GM18511 (cell line): ENCODE results near the gene ZBTB7C.

ENCODE experiments used
- ATAC-seq: cut with Tn5 transposase; IDR thresholded peaks from one replicate; pipeline ENCODE4 v1.9.1; 2021; ENCODE audit warnings: mild to moderate bottlenecking, moderate library complexity; ENCODE audit not compliant: unreplicated experiment

ZBTB7C gene

DNA sequence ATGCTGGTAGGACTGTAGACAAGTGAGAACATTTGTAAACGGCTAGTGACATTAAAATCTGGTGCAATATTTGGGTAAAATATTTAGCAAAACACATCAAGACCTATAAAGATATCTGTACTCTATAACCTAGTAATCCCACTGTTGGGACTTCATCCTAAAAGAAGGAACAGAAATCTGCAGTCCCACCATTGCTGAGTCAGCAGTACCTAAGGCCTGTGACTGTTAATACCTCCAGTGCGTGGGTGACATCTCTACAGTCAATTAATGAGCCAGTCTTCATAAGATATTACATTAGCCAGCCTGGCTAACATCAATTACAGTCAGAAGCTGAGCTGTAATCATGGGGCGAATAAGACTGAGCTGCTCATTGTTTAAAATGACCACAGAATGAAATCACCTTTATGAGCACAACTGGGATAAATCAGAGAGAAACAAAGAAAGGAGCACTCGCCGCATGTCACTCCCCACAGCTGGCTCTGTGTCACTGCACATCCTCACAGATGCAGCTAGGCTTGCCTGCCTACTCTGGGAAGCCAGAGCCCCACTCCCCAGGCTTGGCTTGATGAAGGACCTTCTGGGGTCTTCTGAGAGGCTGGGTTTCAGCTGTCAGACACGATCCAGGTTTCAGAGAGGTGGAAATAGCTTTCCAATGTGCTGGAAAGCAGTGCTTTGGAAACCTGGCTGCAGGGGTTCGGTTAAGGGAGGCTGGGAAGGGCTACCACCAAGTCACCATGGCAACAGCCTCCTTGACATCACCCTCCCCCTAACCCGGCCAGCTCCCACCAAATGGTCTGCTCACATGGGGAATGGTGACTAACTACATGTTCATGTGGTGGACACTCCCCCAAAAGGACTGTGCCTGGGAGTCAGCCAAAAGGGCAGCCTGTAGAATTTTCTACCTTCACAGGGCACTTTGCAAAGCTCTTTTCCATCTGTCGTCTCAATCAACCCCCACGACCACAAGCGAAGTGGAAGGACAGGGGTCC, 145.0 kb downstream of the ZBTB7C start:
- ATAC-seq, result no peak

DNA sequence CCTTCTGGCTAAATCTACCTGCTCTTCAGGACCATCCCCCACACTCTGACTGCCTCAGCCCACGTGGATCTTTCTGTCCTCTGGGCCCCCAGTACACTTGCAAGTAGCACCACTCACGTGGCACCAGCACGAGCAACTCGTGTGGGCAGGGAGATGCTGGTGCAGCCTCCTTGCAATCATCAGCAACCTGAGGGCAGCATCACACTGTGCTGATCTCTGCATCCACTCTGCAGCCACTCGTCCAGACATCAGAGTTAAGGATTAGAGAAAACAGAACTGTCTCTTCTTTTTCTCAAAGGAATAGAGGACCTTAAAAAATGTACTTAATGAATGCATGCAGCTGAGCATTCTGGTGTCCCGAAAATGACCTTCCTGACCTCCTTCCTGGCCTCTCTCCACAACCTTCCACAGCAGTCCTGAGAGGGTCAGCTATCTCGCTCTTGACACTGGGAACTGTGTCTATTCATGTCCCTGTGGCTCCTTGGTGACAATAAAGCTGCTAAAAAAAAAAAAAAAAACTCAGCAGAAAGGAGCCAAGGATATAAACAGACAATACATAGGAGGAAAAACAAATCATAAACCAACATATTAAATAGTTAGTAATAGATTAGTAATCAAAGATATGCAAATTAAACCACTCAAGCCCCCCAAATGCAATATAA, 145.9 kb downstream of the ZBTB7C start:
- ATAC-seq, result no peak

DNA sequence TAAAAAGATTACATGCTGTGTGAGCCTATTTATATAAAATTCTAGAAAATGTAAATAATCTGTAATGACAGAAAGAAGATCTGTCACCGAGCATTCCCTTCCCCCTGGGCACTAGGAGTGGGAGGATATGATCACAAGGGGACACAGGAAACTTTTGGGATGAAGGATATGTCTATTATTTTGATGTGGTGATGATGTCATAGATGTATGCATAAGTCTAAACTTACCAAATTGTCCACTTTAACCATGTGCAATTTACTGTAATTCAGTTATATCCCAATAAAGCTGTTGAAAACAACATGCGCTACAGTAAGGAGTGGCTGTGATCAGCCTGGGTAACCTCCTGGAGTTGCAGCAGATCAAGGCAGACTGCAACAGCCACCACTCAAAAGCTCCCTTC, 148.9 kb downstream of the ZBTB7C start:
- no peak for ATAC-seq

DNA sequence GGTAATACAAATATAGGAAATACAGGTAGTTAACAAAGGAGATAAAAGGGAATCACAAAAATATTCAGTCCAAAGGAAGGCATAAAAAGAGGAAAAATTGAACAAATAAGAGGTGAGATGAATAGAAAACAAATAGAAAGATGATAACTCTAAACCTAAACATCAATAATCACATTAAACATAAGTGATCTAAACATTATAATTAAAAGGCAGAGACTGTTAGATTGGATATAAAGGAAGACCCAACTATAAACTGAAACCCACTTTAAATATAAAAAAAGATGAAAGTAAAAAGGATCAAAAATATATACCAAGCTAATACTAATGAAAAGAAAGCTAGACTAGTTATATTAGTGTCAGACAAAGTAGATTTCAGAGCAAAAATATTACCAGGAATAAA, 152.3 kb downstream of the ZBTB7C start:
- ATAC-seq, result no peak

DNA sequence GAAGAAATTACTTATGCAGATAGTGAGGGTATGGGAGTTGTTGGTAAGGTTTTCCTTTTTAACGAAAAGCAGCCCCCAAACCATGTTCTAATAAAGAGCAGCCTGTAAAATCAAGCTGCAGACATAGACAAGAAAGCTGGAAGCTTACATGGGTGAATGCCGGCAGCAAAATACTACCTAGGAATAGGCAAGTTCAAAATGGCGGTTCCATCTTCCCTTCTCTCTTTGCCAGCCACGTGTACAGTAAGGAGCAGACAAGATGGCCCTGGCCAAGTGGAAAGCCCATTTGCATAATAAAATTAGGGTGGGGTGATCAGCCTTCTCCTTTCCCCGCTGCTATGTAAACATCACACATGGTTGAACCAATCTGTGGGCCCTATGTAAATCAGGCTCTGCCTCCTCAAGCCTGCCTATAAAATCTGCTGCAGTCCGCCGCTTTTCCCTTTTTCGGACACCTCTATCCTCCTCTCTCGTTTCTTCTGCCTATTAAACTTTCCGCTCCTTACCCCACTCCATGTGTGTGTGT, 155.0 kb downstream of the ZBTB7C start:
- ATAC-seq, result no peak

DNA sequence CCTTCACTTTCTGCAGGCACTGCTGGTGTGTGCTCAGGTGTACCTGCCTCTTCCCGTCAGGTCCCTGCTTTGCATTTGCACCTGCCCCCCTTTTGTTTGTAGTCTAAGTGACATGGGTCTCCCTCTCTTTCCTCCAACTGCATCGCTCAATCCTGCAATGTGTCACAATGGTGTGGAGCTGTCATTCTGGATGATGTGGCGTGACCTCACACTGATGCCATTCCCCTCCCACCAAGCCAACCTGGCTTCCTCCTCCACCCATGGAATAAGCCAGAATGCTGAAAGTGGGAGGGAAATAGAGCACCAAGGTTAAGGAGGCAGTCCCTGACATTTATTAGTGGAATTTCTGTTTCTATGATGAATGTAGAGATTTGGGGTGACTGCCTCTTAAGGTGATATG, 156.7 kb downstream of the ZBTB7C start:
- ATAC-seq, result no peak

DNA sequence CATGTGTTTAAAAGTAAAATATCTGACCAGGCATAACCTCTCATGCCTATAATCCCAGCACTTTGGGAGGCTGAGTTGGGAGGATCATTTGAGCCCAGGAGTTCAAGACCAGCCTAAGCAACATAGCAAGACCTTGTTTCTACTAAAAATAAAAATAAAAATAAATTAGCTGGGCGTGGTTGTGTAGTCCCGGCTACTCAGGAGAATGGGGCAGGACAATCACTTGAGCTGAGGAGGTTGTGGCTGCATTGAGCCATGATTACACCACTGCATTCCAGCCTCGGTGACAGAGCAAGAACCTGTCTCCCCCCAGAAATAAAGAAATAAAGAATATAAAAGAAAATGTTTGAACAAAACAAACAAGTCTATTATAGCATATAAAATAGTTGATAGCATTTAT, 158.3 kb downstream of the ZBTB7C start:
- no peak for ATAC-seq

DNA sequence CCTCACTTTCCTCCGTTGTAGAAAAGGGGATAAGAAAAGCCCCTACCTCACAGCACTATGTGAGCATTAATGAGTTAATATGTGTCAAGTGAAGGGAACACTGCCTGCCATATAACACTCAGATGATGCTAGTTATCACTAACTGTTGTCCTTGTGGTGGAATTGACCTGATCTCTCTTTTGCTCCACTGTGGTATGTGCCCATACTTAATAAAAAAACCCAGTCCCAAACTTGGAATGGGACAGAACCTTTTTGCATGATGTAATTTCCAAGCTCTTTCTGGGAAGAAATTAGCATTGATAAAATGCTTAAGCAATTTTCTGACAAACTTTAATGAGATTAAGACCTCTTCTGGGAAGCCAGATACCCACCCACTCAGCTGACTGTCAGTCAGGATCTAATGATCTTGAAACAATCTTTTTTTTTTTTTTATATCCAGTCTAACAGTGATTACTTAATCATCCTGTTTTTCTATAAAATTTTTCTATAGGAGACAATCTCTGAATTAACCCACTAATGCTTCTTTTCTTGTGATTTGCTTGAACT, 158.7 kb downstream of the ZBTB7C start:
- no peak for ATAC-seq

DNA sequence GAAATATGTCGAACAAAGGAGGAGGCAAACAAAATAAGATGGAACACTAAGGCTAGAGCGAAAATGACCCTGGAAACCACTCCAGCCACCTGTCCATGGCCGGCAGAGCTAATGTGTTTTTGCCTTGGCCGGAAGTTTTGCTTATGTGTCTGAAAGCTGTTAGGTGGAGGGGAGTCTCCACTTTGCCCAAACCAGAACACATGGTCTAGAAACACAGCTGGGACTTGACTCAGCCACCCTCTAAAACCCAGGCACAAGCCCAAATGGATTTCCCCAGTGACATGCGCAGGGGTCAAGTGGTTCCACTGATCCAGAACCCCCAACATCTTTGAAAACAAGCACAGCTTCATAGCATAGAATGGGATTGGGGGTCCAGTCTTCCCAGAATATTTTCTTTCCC, 159.3 kb downstream of the ZBTB7C start:
- ATAC-seq, result no peak

DNA sequence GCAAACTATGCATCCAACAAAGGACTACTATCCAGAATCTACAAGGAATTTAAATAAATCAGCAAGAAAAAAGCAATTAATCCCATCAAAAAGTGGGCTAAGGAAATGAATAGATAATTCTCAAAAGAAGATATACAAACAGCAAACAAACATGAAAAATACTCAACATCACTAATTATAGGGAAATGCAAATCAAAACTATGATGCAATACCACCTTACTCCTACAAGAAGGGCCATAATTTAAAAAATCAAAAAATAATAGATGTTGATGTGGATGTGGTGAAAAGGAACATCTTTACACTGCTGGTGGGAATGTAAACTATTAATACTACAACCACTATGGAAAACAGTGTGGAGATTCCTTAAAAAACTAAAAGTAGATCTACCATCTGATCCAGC, 164.7 kb downstream of the ZBTB7C start:
- no peak for ATAC-seq

DNA sequence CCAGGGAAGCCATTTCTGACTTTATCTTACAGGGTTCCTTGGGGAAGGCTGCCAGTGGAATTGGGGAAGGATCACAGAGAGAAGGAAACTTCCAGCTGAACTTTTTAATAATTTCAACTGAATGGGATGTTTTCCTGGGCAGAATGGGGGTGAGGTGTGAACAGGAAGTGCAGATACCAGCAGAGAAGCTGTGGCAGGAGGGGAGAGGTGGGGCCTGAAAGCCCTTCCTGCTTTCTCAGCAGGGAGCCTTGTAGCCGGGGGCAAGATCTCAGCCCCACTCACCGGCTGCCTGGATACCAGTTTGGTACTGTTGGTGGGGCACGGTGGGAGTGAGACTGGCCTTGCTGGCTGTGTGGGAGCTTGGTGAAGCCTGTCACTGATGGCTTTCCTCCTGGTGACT, 170.5 kb downstream of the ZBTB7C start:
- no peak for ATAC-seq

DNA sequence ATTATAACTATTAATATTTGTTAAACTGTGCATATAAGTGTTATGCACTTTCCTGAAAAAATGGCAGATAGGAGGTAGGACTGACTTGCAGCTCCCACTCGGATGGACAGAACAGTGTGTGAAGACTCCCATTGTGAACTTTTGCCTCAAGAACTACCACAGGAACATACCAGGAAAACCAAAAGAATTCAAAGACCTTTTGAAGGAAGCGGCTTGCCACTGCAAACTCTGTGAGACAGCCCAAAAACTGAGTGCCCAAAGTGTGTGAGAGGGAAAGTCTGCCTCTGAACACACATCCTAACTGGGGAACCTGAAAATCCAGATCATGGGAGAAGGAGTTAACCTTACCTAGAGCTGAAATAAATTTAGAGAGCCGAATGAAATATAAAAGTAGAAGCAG, 171.0 kb downstream of the ZBTB7C start:
- ATAC-seq, result no peak

DNA sequence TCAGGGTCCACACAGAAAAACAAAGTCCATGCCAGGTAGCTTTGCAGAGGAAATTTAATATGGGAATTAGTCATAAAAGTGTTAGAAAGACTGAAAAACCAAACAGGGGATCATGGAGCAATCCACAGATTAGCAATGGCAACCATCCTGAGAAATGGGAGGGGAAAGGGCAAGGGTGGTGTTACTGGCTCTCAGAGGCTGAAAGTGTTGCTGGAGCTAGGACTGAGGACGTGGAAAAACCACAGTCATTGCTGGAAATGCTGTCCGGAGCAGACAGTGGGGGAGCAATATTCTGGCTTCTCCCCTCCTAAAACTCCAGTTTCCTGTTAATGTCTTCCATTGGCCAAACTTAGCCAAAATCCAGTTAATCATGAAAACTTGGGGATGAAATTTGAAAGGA, 172.4 kb downstream of the ZBTB7C start:
- no peak for ATAC-seq

DNA sequence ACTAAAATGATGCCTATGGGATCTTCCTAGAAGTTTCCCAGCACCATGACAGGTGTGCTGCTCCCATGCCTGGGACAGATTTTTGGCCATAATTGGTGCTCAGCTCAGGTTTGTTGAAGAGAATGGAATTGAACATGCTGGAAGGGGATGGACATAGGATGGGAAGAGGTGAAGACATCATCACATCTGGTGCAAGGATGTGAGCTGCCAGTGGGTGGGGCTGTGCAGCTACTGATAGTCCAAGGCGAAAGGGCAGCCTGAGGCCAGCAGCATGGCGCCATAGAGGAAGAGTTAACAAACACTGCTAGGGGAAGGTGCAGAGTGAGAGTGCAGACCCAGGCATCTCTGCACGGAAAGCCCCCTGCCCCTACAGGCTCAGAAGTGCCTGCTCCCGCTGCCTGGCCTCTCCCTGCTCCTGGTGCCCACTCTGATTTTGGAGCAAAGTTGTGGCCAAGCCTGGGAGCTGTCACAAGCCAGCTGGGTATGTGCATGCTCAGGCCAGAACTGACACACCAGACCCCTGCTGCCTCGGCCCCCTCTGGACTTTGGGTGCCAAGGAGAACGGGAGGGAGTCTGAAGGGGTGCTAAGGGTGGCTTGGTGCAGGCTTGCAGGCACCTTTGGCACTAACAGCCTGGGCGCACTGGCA, 178.6 kb downstream of the ZBTB7C start:
- no peak for ATAC-seq

DNA sequence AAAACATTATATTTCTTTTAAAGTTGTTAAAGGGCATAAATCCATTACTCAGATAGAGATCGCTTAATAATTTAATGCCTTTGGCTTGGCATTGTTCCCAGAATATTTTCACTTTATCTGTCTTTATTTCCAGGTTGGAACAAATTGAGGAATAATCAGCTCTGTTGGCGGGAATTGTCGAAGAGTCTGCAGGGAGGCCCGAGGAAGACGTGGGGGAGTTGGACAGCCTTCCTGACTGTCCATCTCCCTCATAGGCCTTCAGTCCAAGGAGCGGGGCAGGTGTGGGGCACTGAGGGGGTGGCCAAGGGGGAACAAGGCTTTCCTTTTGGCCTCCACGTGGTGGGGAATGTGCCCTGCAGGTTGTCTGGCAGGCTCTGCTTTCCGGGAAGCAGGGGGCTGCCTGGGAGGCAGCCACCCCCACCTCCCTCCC, 179.6 kb downstream of the ZBTB7C start:
- no peak for ATAC-seq

DNA sequence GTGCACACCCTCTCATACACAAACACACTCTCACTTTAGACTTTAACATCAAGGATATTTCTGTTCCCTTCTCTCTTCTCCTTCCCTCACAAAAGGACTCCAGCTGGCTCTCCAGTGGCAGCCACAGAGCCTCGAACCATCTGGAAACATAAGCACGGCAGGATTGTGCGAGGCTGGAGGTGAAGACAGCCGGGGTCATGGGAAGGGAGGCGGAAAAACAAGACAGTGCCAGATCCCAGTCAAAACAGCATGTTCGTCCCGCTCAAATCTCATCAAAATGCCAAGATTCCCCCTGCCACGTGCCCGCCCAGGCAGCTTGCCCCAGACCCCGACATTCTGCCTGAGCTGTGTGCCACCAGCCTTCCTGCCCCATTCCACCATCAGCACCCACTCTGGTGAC, 180.3 kb downstream of the ZBTB7C start:
- no peak for ATAC-seq

DNA sequence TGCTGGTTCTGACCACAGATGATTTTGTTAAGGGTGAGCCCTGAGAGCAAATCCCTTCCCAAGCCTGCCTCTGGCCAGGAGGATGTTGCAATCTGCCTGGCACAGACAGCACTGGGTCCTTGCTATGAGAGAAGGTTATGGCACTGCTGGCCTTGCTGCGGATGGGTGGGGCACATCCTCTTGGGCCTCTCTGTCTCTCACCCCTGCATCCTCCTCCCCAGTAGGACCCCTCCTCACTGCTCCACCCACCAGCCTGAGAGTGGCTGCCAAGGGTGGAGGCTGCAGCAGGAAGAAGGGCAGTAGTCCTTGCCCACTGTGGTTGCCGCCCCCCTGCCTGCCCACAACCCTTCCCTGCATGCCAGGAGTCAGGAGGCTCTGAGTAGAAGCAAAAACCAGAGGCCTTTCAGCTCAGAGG, 180.9 kb downstream of the ZBTB7C start:
- no peak for ATAC-seq

DNA sequence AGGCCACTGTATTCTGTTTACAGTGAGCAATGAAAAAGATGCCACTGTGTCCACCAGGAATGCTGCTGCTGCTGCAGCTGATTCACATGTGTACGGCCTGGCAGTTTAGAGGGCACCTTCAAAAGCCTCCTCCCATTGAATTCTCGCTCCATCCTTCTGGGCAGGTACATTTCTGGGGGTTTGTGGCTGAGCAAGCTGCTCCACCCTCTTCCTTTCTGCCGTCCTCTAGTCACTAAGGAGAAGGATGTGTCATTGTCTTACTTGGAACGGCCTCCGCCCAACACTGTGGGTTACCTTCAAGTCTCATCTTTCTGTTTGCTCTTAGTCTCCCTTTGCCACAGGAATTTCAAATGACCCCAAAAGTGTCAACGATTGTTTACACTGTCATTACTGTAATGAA, 182.0 kb downstream of the ZBTB7C start:
- ATAC-seq, result no peak

DNA sequence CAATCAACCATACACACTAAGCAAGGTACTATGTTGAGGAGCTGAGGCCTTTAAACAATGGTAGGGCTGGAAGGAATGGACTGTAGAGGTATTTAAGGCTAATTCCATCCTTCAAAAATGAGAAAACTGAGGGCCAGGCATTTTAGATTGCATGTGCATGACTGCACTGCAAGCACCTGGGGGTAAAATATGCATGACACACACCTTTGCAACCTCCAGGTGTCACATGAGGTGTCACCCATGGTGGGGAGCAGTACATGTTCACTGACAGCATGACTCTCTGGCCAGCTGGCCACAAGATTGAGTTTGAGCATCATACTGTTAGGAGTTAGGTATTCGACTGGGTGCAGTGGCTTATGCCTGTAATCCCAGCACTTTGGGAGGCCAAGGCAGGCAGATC, 182.8 kb downstream of the ZBTB7C start:
- no peak for ATAC-seq

DNA sequence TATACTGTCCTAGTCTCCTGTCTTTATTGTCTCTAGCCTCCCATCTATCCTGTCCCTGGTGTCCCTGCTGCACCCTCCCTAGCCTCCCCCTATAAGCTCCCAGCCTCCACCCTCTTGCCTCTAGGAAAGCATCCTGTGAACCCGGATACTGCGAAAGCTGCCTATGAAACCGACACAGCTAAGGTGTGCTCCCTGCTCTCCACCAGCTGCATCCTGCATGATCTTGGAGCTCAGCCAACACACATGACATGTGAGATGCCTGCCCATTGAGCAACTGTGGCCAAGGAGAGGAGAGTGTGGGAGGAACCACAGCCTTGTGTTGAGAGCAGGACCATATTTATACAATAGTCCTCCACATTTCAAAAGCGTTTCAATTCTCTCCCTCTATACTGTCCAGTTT, 187.1 kb downstream of the ZBTB7C start:
- peak; percentile 90 for ATAC-seq

DNA sequence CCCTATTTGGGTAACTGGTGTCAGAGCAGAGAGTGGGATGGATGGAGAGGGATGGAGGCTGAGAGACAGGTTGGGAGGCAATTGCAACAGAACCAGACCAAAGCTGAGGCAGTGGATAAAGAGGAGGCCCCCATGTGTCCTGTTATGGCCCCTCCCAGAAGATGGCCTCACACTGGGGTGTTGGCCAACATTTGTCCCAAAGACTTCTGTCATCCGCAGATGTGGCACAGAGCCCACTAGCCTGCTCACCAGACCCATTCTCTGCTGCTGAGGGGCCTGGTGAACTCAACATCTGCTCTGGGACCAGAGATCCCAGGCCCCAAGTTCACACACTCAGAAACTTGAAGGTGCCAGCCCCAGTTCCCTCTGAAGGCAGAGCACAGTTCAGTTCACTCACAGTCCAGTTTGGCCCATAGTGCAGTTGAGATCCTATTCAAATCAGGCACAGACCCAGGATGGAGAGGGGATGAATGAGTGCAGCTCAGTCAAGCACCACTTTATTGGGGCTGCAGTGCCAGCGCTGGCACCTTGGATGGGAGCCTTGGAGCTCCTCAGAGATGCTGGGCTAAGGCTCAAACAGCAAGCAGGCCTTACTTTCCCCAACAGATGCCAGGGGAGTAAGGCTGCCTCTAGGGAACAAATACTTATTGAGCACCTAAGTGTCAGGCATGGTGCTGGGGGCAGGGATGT, 189.2 kb downstream of the ZBTB7C start:
- ATAC-seq, result no peak
